CD4-positive, alpha-beta T cell (primary cell): ENCODE data around the gene LHB. TPM values are rescaled to one million over a fixed set of nuclear protein-coding genes. Genes with fewer than 3 reads are reported as not detected.

ENCODE experiments used
- ATAC-seq: fragments of 200-7000 bp; cut with Tn5 transposase; one replicate; pipeline ENCODE4 v1.10.0; 2022; ENCODE audit warnings: mild to moderate bottlenecking; ENCODE audit not compliant: poor library complexity
- CTCF ChIA-PET: fragments of 350-600 bp; sonication (Branson Sonifier 250); formaldehyde crosslinking; loops from one replicate; lab custom pipeline; 2021; ENCODE audit warnings: antibody characterized with exemption, inconsistent platforms; lab: Charles Lee
- POLR2A ChIA-PET: fragments of 350-600 bp; sonication (Branson Sonifier 250); formaldehyde crosslinking; loops from one replicate; lab custom pipeline; 2021; ENCODE audit warnings: antibody characterized with exemption, inconsistent platforms; lab: Charles Lee
- DNase-seq, 14 experiments: peaks; one replicate each; pipeline ENCODE4 v3.0.0-alpha.2; 2013 to 2020; ENCODE audit warnings: mixed read lengths in 2 of 14
- H3K27ac ChIP-seq, 2 donors: one replicate each; pipeline versions ENCODE4 v1.5.1 to v1.7.0; 2013; ENCODE audit warnings: low read length in 2 of 2, low read depth in 1 of 2, mild to moderate bottlenecking in 1 of 2
- H3K27me3 ChIP-seq, 2 experiments: 1 replicate in 1 of 2; 2 replicates in 1 of 2; pipeline versions ENCODE4 v1.6.1 to v1.7.0; 2013; ENCODE audit warnings: low read length in 2 of 2, control low read depth in 1 of 2, mild to moderate bottlenecking in 1 of 2, moderate library complexity in 1 of 2; ENCODE audit not compliant: insufficient read depth in 2 of 2, control insufficient read depth in 1 of 2
- H3K36me3 ChIP-seq: one replicate; pipeline ENCODE4 v1.6.1; 2013; ENCODE audit warnings: low read length, control low read depth; ENCODE audit not compliant: insufficient read depth
- H3K4me1 ChIP-seq: one replicate; pipeline ENCODE4 v1.6.1; 2013; ENCODE audit warnings: low read length, control low read depth; ENCODE audit not compliant: insufficient read depth
- H3K4me3 ChIP-seq: one replicate; pipeline ENCODE4 v1.5.1; 2013; ENCODE audit warnings: mild to moderate bottlenecking, low read length, moderate library complexity
- H3K9me3 ChIP-seq, 2 experiments: 1 replicate in 1 of 2; 2 replicates in 1 of 2; pipeline versions ENCODE4 v1.6.1 to v1.7.0; 2013; ENCODE audit warnings: low read length in 2 of 2, mild to moderate bottlenecking in 2 of 2, control low read depth in 1 of 2, moderate library complexity in 1 of 2; ENCODE audit not compliant: control insufficient read depth in 1 of 2, insufficient read depth in 1 of 2
- H3K27ac Mint-ChIP-seq: one replicate; pipeline ENCODE4 v1.8.0; 2020; ENCODE audit warnings: mixed read lengths
- H3K27me3 Mint-ChIP-seq: one replicate; pipeline ENCODE4 v1.8.0; 2021; ENCODE audit warnings: mixed read lengths
- H3K36me3 Mint-ChIP-seq: one replicate; pipeline ENCODE4 v1.8.0; 2021; ENCODE audit warnings: low read depth, mixed read lengths
- H3K4me1 Mint-ChIP-seq: one replicate; pipeline ENCODE4 v1.8.0; 2021; ENCODE audit warnings: low read depth, mixed read lengths
- H3K4me3 Mint-ChIP-seq: one replicate; pipeline ENCODE4 v1.8.0; 2020; ENCODE audit warnings: mild to moderate bottlenecking, mixed read lengths
- H3K9me3 Mint-ChIP-seq: one replicate; pipeline ENCODE4 v1.8.0; 2020; ENCODE audit warnings: mixed read lengths
- intact Hi-C, 2 experiments: fragments of 100-400 bp; cut with DNase I in 1 of 2; cut with micrococcal nuclease in 1 of 2; formaldehyde crosslinking; loops; one replicate each; pipeline versions ENCODE4 v1.15.1 to v1.9.0; 2023 to 2025; cut with DNase I, micrococcal nuclease
- total RNA-seq, 174 experiments: library from RNA in 2 of 174; stranded (reverse) in 2 of 174; gene quantifications; one replicate each; pipeline ENCODE4 v1.2.3 and lab custom pipeline; 2021 to 2026
- TF ChIP-seq, protein P1 (sequence below): fragments of 200-600 bp; IDR thresholded peaks from one replicate; pipeline ENCODE4 v1.8.0; 2022; ENCODE audit warnings: antibody characterized with exemption, mild to moderate bottlenecking

Gene LHB
- total RNA-seq, 2 experiments from 2014 or later = not detected

DNA sequence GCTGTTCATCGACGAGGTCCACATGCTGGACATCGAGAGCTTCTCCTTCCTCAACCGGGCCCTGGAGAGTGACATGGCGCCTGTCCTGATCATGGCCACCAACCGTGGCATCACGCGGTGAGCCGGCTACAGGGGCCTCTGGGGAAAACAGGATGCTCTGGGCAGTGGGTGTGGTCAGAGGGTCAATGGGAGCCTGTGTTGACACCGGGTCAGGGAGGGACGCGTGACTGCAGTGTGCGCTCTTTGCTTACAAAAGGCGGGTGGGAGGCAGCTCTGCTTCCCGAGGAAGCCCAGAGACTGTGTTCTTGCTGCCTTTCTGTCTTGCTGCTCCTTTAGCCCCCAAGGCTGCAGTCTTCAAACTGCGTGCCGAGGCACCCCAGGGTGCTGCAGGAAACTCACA lies 5.7 kb downstream of the LHB start:
- DNase-seq = no peak
- Histone ChIP-seq H3K36me3 (peaks cover 34% of the 10 kb centered on the region), H3K9me3 (no peaks in the 10 kb centered on the region), H3K27me3 (no peaks in the 10 kb centered on the region), H3K27ac (no peak overlapping the region), H3K4me1 (no peaks in the 10 kb centered on the region), H3K4me3 (no peak overlapping the region)
- Mint-ChIP-seq H3K27ac (no peak overlapping the region), H3K4me3 (no peak overlapping the region), H3K9me3 (no peaks in the 10 kb centered on the region), H3K4me1 (no peaks in the 10 kb centered on the region), H3K27me3 (no peaks in the 10 kb centered on the region), H3K36me3 (peaks cover 46% of the 10 kb centered on the region)
- ATAC-seq = no peak
- intact Hi-C loops = no loop called here
- POLR2A ChIA-PET = no interaction called here
- CTCF ChIA-PET = interaction anchor here (1.1 kb wide), 1 partner anchor 11 kb away, joined by 3 read pairs; no protein-coding TSS in a partner anchor
- TF ChIP-seq, protein P1, sequence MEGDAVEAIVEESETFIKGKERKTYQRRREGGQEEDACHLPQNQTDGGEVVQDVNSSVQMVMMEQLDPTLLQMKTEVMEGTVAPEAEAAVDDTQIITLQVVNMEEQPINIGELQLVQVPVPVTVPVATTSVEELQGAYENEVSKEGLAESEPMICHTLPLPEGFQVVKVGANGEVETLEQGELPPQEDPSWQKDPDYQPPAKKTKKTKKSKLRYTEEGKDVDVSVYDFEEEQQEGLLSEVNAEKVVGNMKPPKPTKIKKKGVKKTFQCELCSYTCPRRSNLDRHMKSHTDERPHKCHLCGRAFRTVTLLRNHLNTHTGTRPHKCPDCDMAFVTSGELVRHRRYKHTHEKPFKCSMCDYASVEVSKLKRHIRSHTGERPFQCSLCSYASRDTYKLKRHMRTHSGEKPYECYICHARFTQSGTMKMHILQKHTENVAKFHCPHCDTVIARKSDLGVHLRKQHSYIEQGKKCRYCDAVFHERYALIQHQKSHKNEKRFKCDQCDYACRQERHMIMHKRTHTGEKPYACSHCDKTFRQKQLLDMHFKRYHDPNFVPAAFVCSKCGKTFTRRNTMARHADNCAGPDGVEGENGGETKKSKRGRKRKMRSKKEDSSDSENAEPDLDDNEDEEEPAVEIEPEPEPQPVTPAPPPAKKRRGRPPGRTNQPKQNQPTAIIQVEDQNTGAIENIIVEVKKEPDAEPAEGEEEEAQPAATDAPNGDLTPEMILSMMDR = no peak

GRCh38 chr19:49010453-49010852 lies 6.4 kb downstream of the LHB start:
- DNase-seq (no peak), ATAC-seq (no peak)
- Mint-ChIP-seq H3K4me3 (no peak overlapping the region), H3K4me1 (no peaks in the 10 kb centered on the region), H3K27ac (no peak overlapping the region), H3K9me3 (no peaks in the 10 kb centered on the region), H3K36me3 (peaks cover 51% of the 10 kb centered on the region), H3K27me3 (no peaks in the 10 kb centered on the region)
- H3K27me3 ChIP-seq = no peaks in the 10 kb centered on the region
- no peaks in the 10 kb centered on the region for H3K9me3 ChIP-seq
- peaks cover 39% of the 10 kb centered on the region for H3K36me3 ChIP-seq
- H3K27ac ChIP-seq = no peak overlapping the region
- TF ChIP-seq, protein P1 = no peak
- no peaks in the 10 kb centered on the region for H3K4me1 ChIP-seq
- POLR2A ChIA-PET = no interaction called here
- intact Hi-C loops = no loop called here
- CTCF ChIA-PET = no interaction called here
- H3K4me3 ChIP-seq = no peak overlapping the region

DNA sequence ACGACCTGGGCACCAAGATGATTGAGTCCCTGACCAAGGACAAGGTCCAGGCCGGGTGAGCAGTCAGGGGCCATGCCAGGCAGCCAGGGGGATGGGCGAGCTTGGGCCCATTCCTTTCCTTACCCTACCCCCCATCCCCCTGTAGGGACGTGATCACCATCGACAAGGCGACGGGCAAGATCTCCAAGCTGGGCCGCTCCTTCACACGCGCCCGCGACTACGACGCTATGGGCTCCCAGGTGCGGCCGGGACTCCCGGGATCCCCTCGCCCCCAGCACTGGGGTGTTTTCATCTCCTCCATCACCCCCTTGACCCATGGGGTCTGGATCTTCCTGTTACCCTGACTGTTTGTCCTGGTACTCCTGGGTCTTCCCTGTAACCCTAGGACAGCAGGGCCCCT lies 7.1 kb downstream of the LHB start:
- CTCF ChIA-PET = no interaction called here
- H3K27me3 ChIP-seq = no peaks in the 10 kb centered on the region
- H3K27ac ChIP-seq = no peak overlapping the region
- H3K4me3 Mint-ChIP-seq = no peak overlapping the region
- ATAC-seq (no peak), DNase-seq (no peak)
- intact Hi-C loops = no loop called here
- POLR2A ChIA-PET = no interaction called here
- H3K9me3 Mint-ChIP-seq = no peaks in the 10 kb centered on the region
- H3K27ac Mint-ChIP-seq = no peak overlapping the region
- peaks cover 45% of the 10 kb centered on the region for H3K36me3 ChIP-seq
- no peaks in the 10 kb centered on the region for H3K4me1 ChIP-seq
- no peaks in the 10 kb centered on the region for H3K9me3 ChIP-seq
- no peak overlapping the region for H3K4me3 ChIP-seq
- H3K27me3 Mint-ChIP-seq = no peaks in the 10 kb centered on the region
- peaks cover 58% of the 10 kb centered on the region for H3K36me3 Mint-ChIP-seq
- H3K4me1 Mint-ChIP-seq = no peaks in the 10 kb centered on the region
- TF ChIP-seq, protein P1 = no peak
